SK-N-SH treated with all-trans-retinoic acid at 6 μM for 48 hours (cell line): ENCODE measurements around the gene ABCA10.

Experiments
- ATAC-seq: fragments of 200-7000 bp; cut with Tn5 transposase; 3 replicates; pipeline ENCODE4 v1.9.1; 2020; ENCODE audit warnings: mild to moderate bottlenecking, moderate library complexity
- ARNTL ChIP-seq: fragments of 450-650 bp; formaldehyde crosslinking; IDR thresholded peaks from 2 replicates; pipeline ENCODE4 v1.5.0; 2020; ENCODE audit warnings: low read depth, mild to moderate bottlenecking, moderate library complexity, borderline replicate concordance
- BACH2 ChIP-seq: fragments of 250-450 bp; sonication (Bioruptor Pico); IDR thresholded peaks from 2 replicates; pipeline ENCODE4 v1.9.0; 2021; ENCODE audit warnings: mild to moderate bottlenecking, borderline replicate concordance
- CSDC2 ChIP-seq: fragments of 250-450 bp; sonication (Bioruptor Pico); IDR thresholded peaks from 2 replicates; pipeline ENCODE4 v1.5.0; 2020; ENCODE audit warnings: mild to moderate bottlenecking, moderate library complexity
- ESRRG ChIP-seq: fragments of 250-450 bp; sonication (Bioruptor Pico); IDR thresholded peaks from 2 replicates; pipeline ENCODE4 v1.6.1; 2021; ENCODE audit warnings: mild to moderate bottlenecking
- GLIS3 ChIP-seq: fragments of 250-450 bp; sonication (Bioruptor Pico); IDR thresholded peaks from 2 replicates; pipeline ENCODE4 v1.5.0; 2020; ENCODE audit warnings: mild to moderate bottlenecking, moderate library complexity
- ISL1 ChIP-seq: fragments of 250-450 bp; sonication (Bioruptor Pico); IDR thresholded peaks from 2 replicates; pipeline ENCODE4 v2.1.2; 2022; ENCODE audit warnings: mild to moderate bottlenecking, moderate library complexity
- OSR1 ChIP-seq: fragments of 250-450 bp; sonication (Bioruptor Pico); IDR thresholded peaks from 2 replicates; pipeline ENCODE4 v1.8.0; 2022; ENCODE audit warnings: moderate library complexity, mild to moderate bottlenecking, inconsistent platforms
- PATZ1 ChIP-seq: fragments of 250-450 bp; sonication (Bioruptor Pico); IDR thresholded peaks from 2 replicates; pipeline ENCODE4 v1.8.0; 2020; ENCODE audit warnings: mild to moderate bottlenecking, moderate library complexity, borderline replicate concordance
- PPARA ChIP-seq: fragments of 250-450 bp; sonication (Bioruptor Pico); IDR thresholded peaks from 2 replicates; pipeline ENCODE4 v1.5.0; 2020; ENCODE audit warnings: mild to moderate bottlenecking, borderline replicate concordance
- RARB ChIP-seq: fragments of 250-450 bp; sonication (Bioruptor Pico); IDR thresholded peaks from 2 replicates; pipeline ENCODE4 v1.8.0; 2021; ENCODE audit warnings: mild to moderate bottlenecking, moderate library complexity
- SNAI2 ChIP-seq: fragments of 250-450 bp; sonication (Bioruptor Pico); IDR thresholded peaks from 2 replicates; pipeline ENCODE4 v1.5.0; 2020; ENCODE audit warnings: mild to moderate bottlenecking, moderate library complexity
- TCF4 ChIP-seq: fragments of 250-450 bp; sonication (Bioruptor Pico); IDR thresholded peaks from 2 replicates; pipeline ENCODE4 v1.8.0; 2021; ENCODE audit warnings: mild to moderate bottlenecking, moderate library complexity, borderline replicate concordance
- TOX ChIP-seq: fragments of 250-450 bp; sonication (Bioruptor Pico); IDR thresholded peaks from 2 replicates; pipeline ENCODE4 v1.8.0; 2021; ENCODE audit warnings: mild to moderate bottlenecking, moderate library complexity, borderline replicate concordance
- ZFP3 ChIP-seq: fragments of 250-450 bp; sonication (Bioruptor Pico); IDR thresholded peaks from 2 replicates; pipeline ENCODE4 v1.5.0; 2020; ENCODE audit warnings: mild to moderate bottlenecking, moderate library complexity
- ZFP30 ChIP-seq: fragments of 450-650 bp; formaldehyde crosslinking; IDR thresholded peaks from 2 replicates; pipeline ENCODE4 v1.5.0; 2022; ENCODE audit warnings: mild to moderate bottlenecking, moderate library complexity
- ZNF70 ChIP-seq: fragments of 450-650 bp; formaldehyde crosslinking; IDR thresholded peaks from 2 replicates; pipeline ENCODE4 v1.5.0; 2020; ENCODE audit warnings: mild to moderate bottlenecking, moderate library complexity
- ZNF8 ChIP-seq: fragments of 450-650 bp; formaldehyde crosslinking; IDR thresholded peaks from 2 replicates; pipeline ENCODE4 v1.5.0; 2020; ENCODE audit warnings: mild to moderate bottlenecking, moderate library complexity
- TF ChIP-seq, protein P1 (sequence below): fragments of 250-450 bp; sonication (Bioruptor Pico); IDR thresholded peaks from 2 replicates; pipeline ENCODE4 v1.5.1; 2020; ENCODE audit warnings: low read depth, mild to moderate bottlenecking, moderate library complexity
- TF ChIP-seq, protein P2 (sequence below): fragments of 250-450 bp; sonication (Bioruptor Pico); IDR thresholded peaks from 2 replicates; pipeline ENCODE4 v1.8.0; 2021; ENCODE audit warnings: low read depth, mild to moderate bottlenecking, moderate library complexity, borderline replicate concordance
- TF ChIP-seq, protein P3 (sequence below): fragments of 250-450 bp; sonication (Bioruptor Pico); IDR thresholded peaks from 2 replicates; pipeline ENCODE4 v1.5.0; 2020; ENCODE audit warnings: mild to moderate bottlenecking, moderate library complexity
- TF ChIP-seq, protein P4 (sequence below): fragments of 250-450 bp; sonication (Bioruptor Pico); IDR thresholded peaks from 2 replicates; pipeline ENCODE4 v1.5.1; 2021; ENCODE audit warnings: mild to moderate bottlenecking, moderate library complexity

The ABCA10 gene

GRCh38 chr17:69103557-69104233 lies 124.9 kb downstream of the ABCA10 start:
- TF ChIP-seq ZNF8 (CRISPR knock-in tag) (no peak), ZFP30 (CRISPR knock-in tag) (no peak), BACH2 (CRISPR knock-in tag) (no peak), CSDC2 (CRISPR knock-in tag) (no peak), ARNTL (CRISPR knock-in tag) (no peak), OSR1 (CRISPR knock-in tag) (no peak), RARB (CRISPR knock-in tag) (no peak), PATZ1 (CRISPR knock-in tag) (no peak), TCF4 (CRISPR knock-in tag) (no peak), SNAI2 (CRISPR knock-in tag) (no peak), PPARA (CRISPR knock-in tag) (no peak), ZFP3 (CRISPR knock-in tag) (no peak), TOX (CRISPR knock-in tag) (no peak)
- TF ChIP-seq, protein P1, sequence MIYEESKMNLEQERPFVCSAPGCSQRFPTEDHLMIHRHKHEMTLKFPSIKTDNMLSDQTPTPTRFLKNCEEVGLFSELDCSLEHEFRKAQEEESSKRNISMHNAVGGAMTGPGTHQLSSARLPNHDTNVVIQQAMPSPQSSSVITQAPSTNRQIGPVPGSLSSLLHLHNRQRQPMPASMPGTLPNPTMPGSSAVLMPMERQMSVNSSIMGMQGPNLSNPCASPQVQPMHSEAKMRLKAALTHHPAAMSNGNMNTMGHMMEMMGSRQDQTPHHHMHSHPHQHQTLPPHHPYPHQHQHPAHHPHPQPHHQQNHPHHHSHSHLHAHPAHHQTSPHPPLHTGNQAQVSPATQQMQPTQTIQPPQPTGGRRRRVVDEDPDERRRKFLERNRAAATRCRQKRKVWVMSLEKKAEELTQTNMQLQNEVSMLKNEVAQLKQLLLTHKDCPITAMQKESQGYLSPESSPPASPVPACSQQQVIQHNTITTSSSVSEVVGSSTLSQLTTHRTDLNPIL, result no peak
- TF ChIP-seq, protein P2, sequence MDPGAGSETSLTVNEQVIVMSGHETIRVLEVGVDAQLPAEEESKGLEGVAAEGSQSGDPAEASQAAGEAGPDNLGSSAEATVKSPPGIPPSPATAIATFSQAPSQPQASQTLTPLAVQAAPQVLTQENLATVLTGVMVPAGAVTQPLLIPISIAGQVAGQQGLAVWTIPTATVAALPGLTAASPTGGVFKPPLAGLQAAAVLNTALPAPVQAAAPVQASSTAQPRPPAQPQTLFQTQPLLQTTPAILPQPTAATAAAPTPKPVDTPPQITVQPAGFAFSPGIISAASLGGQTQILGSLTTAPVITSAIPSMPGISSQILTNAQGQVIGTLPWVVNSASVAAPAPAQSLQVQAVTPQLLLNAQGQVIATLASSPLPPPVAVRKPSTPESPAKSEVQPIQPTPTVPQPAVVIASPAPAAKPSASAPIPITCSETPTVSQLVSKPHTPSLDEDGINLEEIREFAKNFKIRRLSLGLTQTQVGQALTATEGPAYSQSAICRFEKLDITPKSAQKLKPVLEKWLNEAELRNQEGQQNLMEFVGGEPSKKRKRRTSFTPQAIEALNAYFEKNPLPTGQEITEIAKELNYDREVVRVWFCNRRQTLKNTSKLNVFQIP, result no peak
- TF ChIP-seq, protein P3, sequence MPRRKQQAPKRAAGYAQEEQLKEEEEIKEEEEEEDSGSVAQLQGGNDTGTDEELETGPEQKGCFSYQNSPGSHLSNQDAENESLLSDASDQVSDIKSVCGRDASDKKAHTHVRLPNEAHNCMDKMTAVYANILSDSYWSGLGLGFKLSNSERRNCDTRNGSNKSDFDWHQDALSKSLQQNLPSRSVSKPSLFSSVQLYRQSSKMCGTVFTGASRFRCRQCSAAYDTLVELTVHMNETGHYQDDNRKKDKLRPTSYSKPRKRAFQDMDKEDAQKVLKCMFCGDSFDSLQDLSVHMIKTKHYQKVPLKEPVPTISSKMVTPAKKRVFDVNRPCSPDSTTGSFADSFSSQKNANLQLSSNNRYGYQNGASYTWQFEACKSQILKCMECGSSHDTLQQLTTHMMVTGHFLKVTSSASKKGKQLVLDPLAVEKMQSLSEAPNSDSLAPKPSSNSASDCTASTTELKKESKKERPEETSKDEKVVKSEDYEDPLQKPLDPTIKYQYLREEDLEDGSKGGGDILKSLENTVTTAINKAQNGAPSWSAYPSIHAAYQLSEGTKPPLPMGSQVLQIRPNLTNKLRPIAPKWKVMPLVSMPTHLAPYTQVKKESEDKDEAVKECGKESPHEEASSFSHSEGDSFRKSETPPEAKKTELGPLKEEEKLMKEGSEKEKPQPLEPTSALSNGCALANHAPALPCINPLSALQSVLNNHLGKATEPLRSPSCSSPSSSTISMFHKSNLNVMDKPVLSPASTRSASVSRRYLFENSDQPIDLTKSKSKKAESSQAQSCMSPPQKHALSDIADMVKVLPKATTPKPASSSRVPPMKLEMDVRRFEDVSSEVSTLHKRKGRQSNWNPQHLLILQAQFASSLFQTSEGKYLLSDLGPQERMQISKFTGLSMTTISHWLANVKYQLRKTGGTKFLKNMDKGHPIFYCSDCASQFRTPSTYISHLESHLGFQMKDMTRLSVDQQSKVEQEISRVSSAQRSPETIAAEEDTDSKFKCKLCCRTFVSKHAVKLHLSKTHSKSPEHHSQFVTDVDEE (CRISPR knock-in tag), result no peak
- no peak; the same call in 2 of the 3 replicates for ATAC-seq

GRCh38 chr17:69098625-69099024 lies 130.0 kb downstream of the ABCA10 start:
- no peak for ATAC-seq
- TF ChIP-seq, protein P4, sequence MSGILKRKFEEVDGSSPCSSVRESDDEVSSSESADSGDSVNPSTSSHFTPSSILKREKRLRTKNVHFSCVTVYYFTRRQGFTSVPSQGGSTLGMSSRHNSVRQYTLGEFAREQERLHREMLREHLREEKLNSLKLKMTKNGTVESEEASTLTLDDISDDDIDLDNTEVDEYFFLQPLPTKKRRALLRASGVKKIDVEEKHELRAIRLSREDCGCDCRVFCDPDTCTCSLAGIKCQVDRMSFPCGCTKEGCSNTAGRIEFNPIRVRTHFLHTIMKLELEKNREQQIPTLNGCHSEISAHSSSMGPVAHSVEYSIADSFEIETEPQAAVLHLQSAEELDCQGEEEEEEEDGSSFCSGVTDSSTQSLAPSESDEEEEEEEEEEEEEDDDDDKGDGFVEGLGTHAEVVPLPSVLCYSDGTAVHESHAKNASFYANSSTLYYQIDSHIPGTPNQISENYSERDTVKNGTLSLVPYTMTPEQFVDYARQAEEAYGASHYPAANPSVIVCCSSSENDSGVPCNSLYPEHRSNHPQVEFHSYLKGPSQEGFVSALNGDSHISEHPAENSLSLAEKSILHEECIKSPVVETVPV, result no peak
- TF ChIP-seq, protein P1, result no peak
- TF ChIP-seq GLIS3 (CRISPR knock-in tag), result no peak
- TF ChIP-seq RARB (CRISPR knock-in tag), result no peak
- TF ChIP-seq BACH2 (CRISPR knock-in tag), result no peak
- no peak for TF ChIP-seq PATZ1 (CRISPR knock-in tag)
- TF ChIP-seq ZNF70, result no peak
- TF ChIP-seq ISL1, result no peak
- TF ChIP-seq ESRRG (CRISPR knock-in tag), result no peak
- no peak for TF ChIP-seq ZFP3 (CRISPR knock-in tag)
- TF ChIP-seq, protein P3 (CRISPR knock-in tag), result no peak
- TF ChIP-seq, protein P2, result no peak
- TF ChIP-seq ZNF8 (CRISPR knock-in tag), result no peak
- TF ChIP-seq ARNTL (CRISPR knock-in tag), result no peak
